GM19463 (cell line): ENCODE data around the gene FAM184B.
"Not testable (repeated sequence)": the region's sequence is repeated elsewhere in the genome, so short reads cannot be mapped to it uniquely, and the experiment has no call there.

Source experiments
- ATAC-seq: cut with Tn5 transposase; IDR thresholded peaks from one replicate; pipeline ENCODE4 v1.9.1; 2021; ENCODE audit warnings: mild to moderate bottlenecking, moderate library complexity; ENCODE audit not compliant: unreplicated experiment

FAM184B gene

GRCh38 chr4:17690135-17690534 lies 91.3 kb downstream of the FAM184B start:
- ATAC-seq: no peak

- ATAC-seq: no peak
These were observed 93.4 kb downstream of the FAM184B start for GRCh38 chr4:17688011-17688441.

DNA sequence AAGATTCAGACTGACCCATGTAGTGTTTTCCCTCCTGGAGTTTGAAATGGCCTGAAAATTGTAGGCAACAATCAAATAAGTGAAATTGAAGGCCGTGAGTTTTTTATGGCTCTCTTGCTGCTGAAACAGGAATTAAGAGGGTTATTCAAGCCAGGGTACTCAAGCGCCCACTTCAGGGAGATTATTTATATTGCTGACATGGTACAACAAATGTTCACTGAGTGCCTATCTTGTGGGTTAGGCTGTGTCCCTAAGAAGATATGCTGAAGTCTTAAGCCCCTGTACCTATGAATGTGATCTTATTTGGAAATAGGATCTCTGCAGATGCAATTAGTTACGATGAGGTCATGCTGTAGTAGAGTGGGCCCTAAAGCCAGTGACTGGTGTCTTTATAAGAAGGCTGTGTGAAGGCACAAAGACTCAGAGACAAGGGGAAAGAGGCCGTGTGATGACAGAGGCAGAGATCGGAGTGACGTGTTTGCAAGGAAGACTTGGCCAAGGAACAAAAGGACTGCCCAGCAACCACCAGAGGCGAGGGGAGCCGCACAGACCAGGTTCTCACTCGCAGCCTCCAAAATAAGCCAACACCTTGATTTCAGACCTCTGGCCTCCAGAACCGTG lies 94.1 kb downstream of the FAM184B start:
- no peak for ATAC-seq

GRCh38 chr4:17684648-17685047 lies 96.8 kb downstream of the FAM184B start:
- not testable (repeated sequence) for ATAC-seq

GRCh38 chr4:17682222-17682566 lies 99.2 kb downstream of the FAM184B start:
- no peak for ATAC-seq

GRCh38 chr4:17681281-17682221 lies 99.9 kb downstream of the FAM184B start:
- ATAC-seq: no peak

DNA sequence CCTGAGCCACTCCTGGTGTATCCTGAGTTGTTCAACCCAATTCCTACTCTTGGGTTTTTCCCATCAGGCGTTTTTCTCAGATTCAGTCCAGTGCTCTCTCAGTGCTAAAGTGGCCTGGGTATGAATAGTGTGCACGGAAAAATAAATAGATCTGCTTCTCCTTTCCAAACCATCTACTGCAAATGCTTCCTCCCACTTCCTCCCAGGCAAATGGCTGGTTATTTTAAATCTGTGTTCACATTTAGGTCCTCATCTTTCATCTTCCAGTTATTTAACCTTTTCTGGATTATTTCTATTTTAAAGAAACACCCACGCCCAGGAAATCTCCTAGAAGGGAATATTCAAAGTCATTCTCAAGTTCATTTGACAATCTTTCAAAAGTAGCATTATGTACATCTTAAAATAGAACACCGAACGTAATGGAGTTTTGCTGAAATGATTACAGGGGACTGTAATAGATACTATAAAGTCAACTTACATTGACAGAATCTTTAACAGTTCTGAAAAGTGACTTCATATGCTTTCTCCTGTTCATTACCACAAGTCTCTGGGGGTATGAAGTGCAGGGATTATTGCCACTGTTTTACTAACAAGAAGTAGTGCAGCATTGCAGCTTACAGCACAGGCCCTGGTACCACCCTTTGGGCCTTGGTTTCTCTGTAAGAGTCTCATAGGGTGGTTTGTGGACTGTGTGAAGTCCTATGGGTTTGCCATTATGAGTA lies 100.7 kb downstream of the FAM184B start:
- ATAC-seq: no peak

DNA sequence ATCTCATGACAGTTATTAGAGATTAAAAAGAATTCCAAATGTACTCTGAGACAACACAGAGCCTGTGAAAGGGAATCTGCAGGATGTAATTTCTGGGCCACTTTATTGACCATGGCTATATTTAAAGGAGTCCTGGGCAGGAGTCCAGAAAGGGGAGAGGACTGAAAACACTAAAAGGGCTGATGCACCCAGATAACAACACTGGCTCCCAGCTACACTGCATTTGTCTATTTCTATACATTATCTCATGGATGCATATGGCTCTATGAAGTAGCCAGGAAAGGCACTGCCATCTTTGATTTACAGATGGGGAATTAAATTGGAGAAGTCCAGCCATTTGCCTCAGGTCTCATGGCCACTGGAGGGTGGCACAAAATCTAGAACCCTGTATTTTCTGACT lies 111.0 kb downstream of the FAM184B start:
- ATAC-seq: no peak

- no peak for ATAC-seq
These were observed 113.7 kb downstream of the FAM184B start for GRCh38 chr4:17667653-17668201.

DNA sequence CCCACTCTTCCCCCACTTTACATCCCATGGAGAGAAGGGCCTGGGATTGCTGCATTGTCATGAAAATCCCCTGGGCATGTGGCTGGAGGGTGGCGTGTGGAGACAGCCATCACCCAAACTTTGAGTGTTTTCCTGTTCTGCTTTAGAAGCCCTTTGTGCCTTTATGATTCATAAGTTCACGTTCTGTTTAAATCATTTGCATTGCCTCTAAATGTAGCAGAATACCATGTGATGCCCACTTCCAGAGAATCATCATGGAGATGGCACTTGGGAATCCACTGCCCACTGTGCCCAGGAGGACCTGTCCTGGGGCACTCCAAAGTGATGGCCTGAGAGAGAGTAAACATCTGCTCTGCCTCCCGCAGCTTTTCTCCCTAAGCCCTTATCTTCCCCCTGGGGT lies 114.2 kb downstream of the FAM184B start:
- ATAC-seq: no peak

DNA sequence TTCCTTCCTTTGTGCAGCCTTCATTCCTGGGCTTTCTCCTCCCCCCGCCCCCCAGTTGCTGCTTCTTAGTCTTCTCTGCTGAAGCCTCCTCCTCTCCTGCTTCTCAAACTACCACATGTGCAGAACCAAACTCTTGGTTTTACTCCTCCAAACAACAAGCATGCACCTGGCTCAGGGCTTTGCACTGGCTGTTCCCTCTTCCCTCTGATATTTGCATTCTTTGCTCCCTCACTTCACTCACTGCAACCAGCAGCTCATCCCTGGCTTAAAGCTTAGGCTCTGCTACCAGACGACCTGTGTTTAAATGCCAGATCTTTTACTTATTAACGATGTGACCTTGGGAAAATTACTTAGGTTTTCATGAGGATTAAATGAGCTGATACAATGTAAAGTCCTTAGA lies 115.6 kb downstream of the FAM184B start:
- ATAC-seq: no peak

DNA sequence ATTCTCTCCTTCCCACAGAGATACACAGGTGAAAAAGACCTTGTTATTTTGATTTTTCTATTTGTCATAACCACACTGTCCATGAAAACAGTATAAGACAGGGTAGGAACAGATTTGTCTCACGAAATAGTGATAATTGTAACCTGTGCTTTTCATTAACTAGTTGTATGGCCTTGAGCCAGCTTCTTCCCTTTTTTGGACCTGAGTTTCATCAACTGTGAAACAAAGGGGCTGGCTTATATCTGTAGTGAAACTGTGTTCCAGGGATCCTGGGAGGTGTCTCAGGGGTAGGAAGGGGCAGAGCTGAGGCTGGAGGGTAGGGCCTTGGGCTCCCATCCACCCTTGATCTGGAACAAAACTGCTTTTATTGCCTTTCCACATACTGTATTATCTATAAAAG lies 116.1 kb downstream of the FAM184B start:
- peak; percentile 34 for ATAC-seq

GRCh38 chr4:17664755-17665154 lies 116.7 kb downstream of the FAM184B start:
- ATAC-seq: peak; percentile 75

GRCh38 chr4:17662694-17663093 lies 118.7 kb downstream of the FAM184B start:
- ATAC-seq: no peak

DNA sequence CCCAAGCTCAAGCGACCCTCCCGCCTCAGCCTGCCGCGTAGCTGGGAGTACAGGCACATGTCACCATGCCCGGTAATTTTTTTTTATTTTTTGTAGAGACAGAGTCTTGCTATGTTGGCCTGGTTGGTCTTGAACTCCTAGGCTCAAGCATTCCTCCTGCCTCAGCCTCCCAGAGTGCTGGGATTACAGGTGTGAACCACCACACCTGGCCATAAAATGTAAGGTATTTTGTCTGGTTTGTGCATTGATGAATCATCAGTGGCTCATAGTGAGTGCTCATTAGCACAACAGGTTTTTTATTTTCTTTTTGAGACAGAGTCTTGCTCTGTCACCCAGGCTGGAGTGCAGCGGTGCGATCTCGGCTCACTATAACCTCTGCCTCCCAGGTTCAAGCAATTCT lies 122.2 kb downstream of the FAM184B start:
- ATAC-seq: not testable (repeated sequence)

- no peak for ATAC-seq
These were observed 123.6 kb downstream of the FAM184B start for GRCh38 chr4:17657849-17658248.

DNA sequence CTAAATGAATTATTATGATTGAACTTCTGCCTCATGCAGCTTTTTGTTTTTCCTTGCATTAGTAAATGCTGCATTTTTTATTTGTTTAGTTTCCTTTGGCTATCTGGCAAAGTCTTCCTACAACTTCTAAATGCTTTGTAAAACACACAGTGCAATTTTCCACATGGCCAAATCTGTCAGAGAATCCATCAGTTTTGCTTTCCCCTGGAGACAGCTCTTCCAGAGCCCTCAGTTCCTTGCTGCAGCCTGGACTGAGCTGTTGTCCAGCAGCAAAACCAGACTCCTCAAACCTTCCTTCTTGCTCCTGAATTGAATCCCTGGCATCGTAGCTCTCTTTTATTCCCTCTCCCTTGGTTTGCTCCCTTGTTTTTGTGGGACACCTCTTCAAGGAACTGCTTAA lies 124.3 kb downstream of the FAM184B start:
- no peak for ATAC-seq

- ATAC-seq: peak; percentile 53
These were observed 126.7 kb downstream of the FAM184B start for GRCh38 chr4:17654701-17655100.

DNA sequence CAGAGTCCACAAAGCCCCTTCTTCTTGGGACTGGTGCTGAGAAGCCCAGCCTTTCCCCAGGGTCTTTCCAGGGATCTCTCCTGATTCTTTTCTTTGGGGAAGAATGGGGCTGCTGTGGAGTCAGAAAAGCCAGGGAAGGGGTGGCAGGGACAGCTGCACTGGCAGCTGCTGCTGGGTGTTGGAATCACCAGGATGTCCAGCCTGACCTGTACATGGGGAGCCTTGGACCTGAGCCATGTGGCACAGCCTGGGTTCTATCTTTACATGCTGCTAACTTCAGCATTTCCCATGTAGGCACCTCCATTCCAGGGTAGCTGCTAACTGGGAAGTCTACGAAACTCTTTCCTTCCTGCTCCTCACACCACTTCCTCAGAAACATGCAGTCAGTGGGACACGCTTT lies 131.0 kb downstream of the FAM184B start:
- ATAC-seq: no peak

- no peak for ATAC-seq
These were observed 133.5 kb downstream of the FAM184B start for GRCh38 chr4:17647927-17648326.

DNA sequence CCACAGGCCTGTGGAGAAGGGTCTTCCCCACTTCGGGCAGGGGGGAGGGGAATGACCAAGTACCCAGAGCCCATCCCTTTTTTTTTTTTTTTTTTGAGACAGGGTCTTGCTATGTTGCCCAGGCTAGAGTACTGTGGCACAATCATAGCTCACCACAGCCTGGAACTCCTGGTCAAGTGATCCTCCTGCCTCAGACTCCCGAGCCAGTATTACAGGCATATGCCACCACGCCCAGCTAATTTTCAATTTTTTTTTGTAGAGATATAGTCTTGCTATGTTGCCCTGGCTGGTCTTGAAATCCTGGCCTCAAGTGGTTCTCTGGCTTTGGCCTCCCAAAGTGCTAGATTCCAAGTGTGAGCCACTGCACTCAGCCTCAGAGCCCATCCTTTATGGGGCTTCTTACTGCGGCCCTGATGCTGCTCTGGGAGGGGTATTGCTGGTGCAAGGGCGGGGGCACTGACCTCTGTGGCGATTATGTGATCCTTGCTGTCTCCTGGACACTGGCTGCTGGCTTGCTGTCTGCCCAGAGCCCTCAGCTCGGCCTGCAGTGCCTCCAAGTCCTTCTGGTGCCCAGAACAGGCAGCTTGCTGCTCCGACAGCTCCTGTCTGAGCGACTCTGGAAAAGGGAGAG lies 134.1 kb downstream of the FAM184B start:
- ATAC-seq: no peak
